ENCODE data around the gene FHAD1. TPM values are rescaled to one million over a fixed set of nuclear protein-coding genes. Genes with fewer than 3 reads are reported as not detected.

FHAD1 gene
- total and polyA plus RNA-seq, 9 of the 15 experiments (the other 6 are each of a cell fraction or from before 2014, with no cell fraction given) = 0.32 to 2.1 (median 1.5) TPM; not detected in 1

GRCh38 chr1:15330028-15330427 is 83.0 kb downstream of the FHAD1 start:
- in situ Hi-C loops (cut with MboI) = no loop called here

GRCh38 chr1:15331180-15331579 is 84.2 kb downstream of the FHAD1 start:
- Histone ChIP-seq H3K9ac (ENCODE audit: insufficient read depth in 1 of 2, low read depth in 2 of 2, low read length in 2 of 2) (no peak overlapping the region), H3K27ac (ENCODE audit: extremely low read depth, low read depth, low read length) (no peak overlapping the region), H4K20me1 (replicated peaks; ENCODE audit: control insufficient read depth, insufficient read depth, low read length) (peaks cover 6% of the 10 kb centered on the region; the same call in 1 of the 2 replicates), H3K9me1 (ENCODE audit: control insufficient read depth, insufficient read depth, low read length) (no peaks in the 10 kb centered on the region), H2AFZ (ENCODE audit: low read depth, low read length) (no peak overlapping the region), H3K27me3 (ENCODE audit: control insufficient read depth in 2 of 2, insufficient read depth in 2 of 2, low read length in 2 of 2) (peaks cover 7 to 19% of the 10 kb centered on the region in 2 experiments), H3K4me1 (replicated peaks in 1 of 2; ENCODE audit: control insufficient read depth in 2 of 2, insufficient read depth in 2 of 2, low read length in 2 of 2) (peaks cover 22 to 25% of the 10 kb centered on the region in 2 experiments; a peak in 4 of 5 replicates), H3K36me3 (ENCODE audit: control insufficient read depth, insufficient read depth, low read length) (no peaks in the 10 kb centered on the region), H3K9me3 (replicated peaks; ENCODE audit: control insufficient read depth, insufficient read depth, low read depth, low read length) (no peaks in the 10 kb centered on the region), H3K79me2 (ENCODE audit: control insufficient read depth, insufficient read depth, low read length) (no peaks in the 10 kb centered on the region), H3K4me2 (ENCODE audit: insufficient read depth, low read length) (no peak overlapping the region), H3K4me3 (no peak overlapping the region)
- POLR2A ChIA-PET = interaction anchor here (0.9 kb wide), 1 partner anchor 22 kb away, joined by 4 read pairs; no protein-coding TSS in a partner anchor
- ATAC-seq (no peak), DNase-seq (ENCODE audit: extremely low read depth in 1 of 4, low spot score in 3 of 4) (no peak), FAIRE-seq (no peak)
- 7% methylated on average over 5 of the region's 5 CpGs for WGBS (ENCODE audit: insufficient coverage, low coverage, missing lambda C conversion rate)
- intact Hi-C loops (cut with micrococcal nuclease) = no loop called here
- no TSS peak for BruUV-seq (replicated peaks)
- in situ Hi-C loops (cut with MboI) = no loop called here
- CTCF ChIA-PET (ENCODE audit: low intra/inter-chr PET ratio) = no interaction called here
- TF ChIP-seq ZNF778 (CRISPR knock-in tag; IDR thresholded peaks at IDR 0.05) (no peak), ZNF561 (CRISPR knock-in tag; conservative IDR thresholded peaks at IDR 0.05) (no peak), MXI1 (IDR thresholded peaks at IDR 0.05; ENCODE audit: low read depth, low read length) (no peak), ZNF347 (CRISPR knock-in tag; IDR thresholded peaks at IDR 0.05; ENCODE audit: low read depth) (no peak), C11orf30 (IDR thresholded peaks at IDR 0.05; ENCODE audit: low read depth) (no peak), USF2 (CRISPR knock-in tag; IDR thresholded peaks at IDR 0.05) (no peak), ZNF431 (CRISPR knock-in tag; IDR thresholded peaks at IDR 0.05) (no peak), ZNF79 (CRISPR knock-in tag; IDR thresholded peaks at IDR 0.05; ENCODE audit: low read depth) (no peak), ZNF57 (CRISPR knock-in tag; IDR thresholded peaks at IDR 0.05) (no peak), NR2C1 (IDR thresholded peaks at IDR 0.05) (no peak), NR2C1 (tag; IDR thresholded peaks at IDR 0.05) (no peak), SIX5 (IDR thresholded peaks at IDR 0.05; ENCODE audit: borderline replicate concordance in 1 of 2, insufficient read depth in 1 of 2, low read depth in 1 of 2, low read length in 2 of 2) (no peak), NR3C1 (CRISPR knock-in tag; IDR thresholded peaks at IDR 0.05) (no peak)
- TF ChIP-seq, protein P1, sequence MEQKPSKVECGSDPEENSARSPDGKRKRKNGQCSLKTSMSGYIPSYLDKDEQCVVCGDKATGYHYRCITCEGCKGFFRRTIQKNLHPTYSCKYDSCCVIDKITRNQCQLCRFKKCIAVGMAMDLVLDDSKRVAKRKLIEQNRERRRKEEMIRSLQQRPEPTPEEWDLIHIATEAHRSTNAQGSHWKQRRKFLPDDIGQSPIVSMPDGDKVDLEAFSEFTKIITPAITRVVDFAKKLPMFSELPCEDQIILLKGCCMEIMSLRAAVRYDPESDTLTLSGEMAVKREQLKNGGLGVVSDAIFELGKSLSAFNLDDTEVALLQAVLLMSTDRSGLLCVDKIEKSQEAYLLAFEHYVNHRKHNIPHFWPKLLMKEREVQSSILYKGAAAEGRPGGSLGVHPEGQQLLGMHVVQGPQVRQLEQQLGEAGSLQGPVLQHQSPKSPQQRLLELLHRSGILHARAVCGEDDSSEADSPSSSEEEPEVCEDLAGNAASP (IDR thresholded peaks at IDR 0.05) = no peak

More at GRCh38 chr1:15330028-15330427, 83.0 kb downstream of the FHAD1 start:
- no peak overlapping the region for H3K4me2 ChIP-seq (ENCODE audit: insufficient read depth, low read length)
- no peak overlapping the region for H2AFZ ChIP-seq (ENCODE audit: low read depth, low read length)
- no peak overlapping the region for H3K27ac ChIP-seq (ENCODE audit: extremely low read depth, low read depth, low read length)
- H4K20me1 ChIP-seq (replicated peaks; ENCODE audit: control insufficient read depth, insufficient read depth, low read length) = peaks cover 6% of the 10 kb centered on the region; the same call in 1 of the 2 replicates
- no peak overlapping the region for H3K4me3 ChIP-seq
- 53% methylated on average over 8 of the region's 8 CpGs for WGBS (ENCODE audit: insufficient coverage, low coverage, missing lambda C conversion rate)
- peaks cover 22 to 25% of the 10 kb centered on the region in 2 experiments; a peak in 4 of 5 replicates for H3K4me1 ChIP-seq (replicated peaks in 1 of 2; ENCODE audit: control insufficient read depth in 2 of 2, insufficient read depth in 2 of 2, low read length in 2 of 2)
- ChIA-PET CTCF (ENCODE audit: low intra/inter-chr PET ratio) (no interaction called here), POLR2A (interaction anchor here (0.9 kb wide), 1 partner anchor 21 kb away, joined by 4 read pairs; no protein-coding TSS in a partner anchor)
- DNase-seq (ENCODE audit: extremely low read depth in 1 of 4, low spot score in 3 of 4) (no peak), ATAC-seq (no peak), FAIRE-seq (no peak)
- intact Hi-C loops (cut with micrococcal nuclease) = no loop called here
- H3K9me3 ChIP-seq (replicated peaks; ENCODE audit: control insufficient read depth, insufficient read depth, low read depth, low read length) = no peaks in the 10 kb centered on the region
- no peaks in the 10 kb centered on the region for H3K79me2 ChIP-seq (ENCODE audit: control insufficient read depth, insufficient read depth, low read length)
- H3K9me1 ChIP-seq (ENCODE audit: control insufficient read depth, insufficient read depth, low read length) = no peaks in the 10 kb centered on the region
- H3K27me3 ChIP-seq (ENCODE audit: control insufficient read depth in 2 of 2, insufficient read depth in 2 of 2, low read length in 2 of 2) = peaks cover 7 to 14% of the 10 kb centered on the region in 2 experiments
- H3K36me3 ChIP-seq (ENCODE audit: control insufficient read depth, insufficient read depth, low read length) = no peaks in the 10 kb centered on the region
- no peak overlapping the region for H3K9ac ChIP-seq (ENCODE audit: insufficient read depth in 1 of 2, low read depth in 2 of 2, low read length in 2 of 2)
- TF ChIP-seq POLR2B (IDR thresholded peaks at IDR 0.05; ENCODE audit: low read depth, partially characterized antibody) (no peak), C11orf30 (IDR thresholded peaks at IDR 0.05; ENCODE audit: low read depth) (no peak), SRSF7 (optimal IDR thresholded peaks at IDR 0.05; ENCODE audit: low read depth, low read length) (no peak), FOXP1 (CRISPR knock-in tag; IDR thresholded peaks at IDR 0.05) (no peak), CBFB (CRISPR knock-in tag; IDR thresholded peaks at IDR 0.05) (no peak), ILF3 (IDR thresholded peaks at IDR 0.05; ENCODE audit: borderline replicate concordance) (no peak)
- no TSS peak for BruUV-seq (replicated peaks)

Measured in K562 (cell line).